SK-N-SH (cell line): Measurements from ENCODE around the gene PIGL. TPM values are rescaled to one million over a fixed set of nuclear protein-coding genes. Genes with fewer than 3 reads are reported as not detected.

Experiments
- CTCF ChIA-PET: fragments of 300-600, 350-600 bp; formaldehyde crosslinking; extraction: SDS; loops from one replicate; lab custom pipeline; 2021; lab: Yijun Ruan, JAX
- POLR2A ChIA-PET: fragments of 350-600 bp; sonication (Branson Sonifier 250); formaldehyde crosslinking; extraction: SDS; loops from one replicate; lab custom pipeline; 2020; ENCODE audit warnings: antibody characterized with exemption, inconsistent platforms; lab: Yijun Ruan, JAX
- DNase-seq: peaks from one replicate; pipeline ENCODE4 v3.0.0; 2012
- H2AFZ ChIP-seq: fragments of 200-600 bp; sonication (generic); 2 replicates; pipeline ENCODE4 v1.8.1; 2016; ENCODE audit warnings: antibody characterized with exemption, mild to moderate bottlenecking, low read depth
- H3F3A ChIP-seq: fragments of 200-600 bp; sonication (generic); replicated peaks from 2 replicates; pipeline ENCODE3; 2016; ENCODE audit warnings: antibody characterized with exemption, mild to moderate bottlenecking; ENCODE audit not compliant: insufficient read depth
- H3K27ac ChIP-seq, 2 experiments: fragments of 200-500 bp in 1 of 2; fragments of 200-600 bp in 1 of 2; sonication (Bioruptor generic) in 1 of 2; sonication (generic), shearing (Covaris generic) in 1 of 2; 2 replicates each; pipeline versions ENCODE4 v1.5.1 to v1.6.1; 2014 to 2016; ENCODE audit warnings: low read depth in 2 of 2, inconsistent platforms in 1 of 2, low read length in 1 of 2, mild to moderate bottlenecking in 1 of 2, mixed read lengths in 1 of 2
- H3K27me3 ChIP-seq: fragments of 200-600 bp; sonication (generic), shearing (Covaris generic); 2 replicates; pipeline ENCODE4 v1.6.1; 2016; ENCODE audit warnings: mixed run types; ENCODE audit not compliant: insufficient read depth
- H3K36me3 ChIP-seq, 2 experiments: fragments of 200-500 bp in 1 of 2; fragments of 200-600 bp in 1 of 2; sonication (Bioruptor generic) in 1 of 2; sonication (generic) in 1 of 2; replicated peaks in 1 of 2; 2 replicates each; pipeline versions ENCODE3 to v1.5.1; 2014 to 2016; ENCODE audit warnings: low read length in 1 of 2, mild to moderate bottlenecking in 1 of 2; ENCODE audit not compliant: insufficient read depth in 2 of 2, control insufficient read depth in 1 of 2
- H3K4me1 ChIP-seq, 2 experiments: fragments of 200-500 bp in 1 of 2; fragments of 200-600 bp in 1 of 2; sonication (Bioruptor generic) in 1 of 2; sonication (generic), shearing (Covaris generic) in 1 of 2; 2 replicates each; pipeline versions ENCODE4 v1.5.1 to v1.6.1; 2014 to 2016; ENCODE audit warnings: low read depth in 1 of 2, low read length in 1 of 2, mixed run types in 1 of 2; ENCODE audit not compliant: insufficient read depth in 2 of 2, control insufficient read depth in 1 of 2
- H3K4me2 ChIP-seq: fragments of 200-600 bp; sonication (generic), shearing (Covaris generic); 2 replicates; pipeline ENCODE4 v1.6.1; 2017; ENCODE audit warnings: mixed run types
- H3K4me3 ChIP-seq, 2 experiments: fragments of 200-500 bp in 1 of 2; fragments of 200-600 bp in 1 of 2; sonication (Bioruptor generic) in 1 of 2; sonication (generic), shearing (Covaris generic) in 1 of 2; 2 replicates each; pipeline versions ENCODE4 v1.5.1 to v1.8.1; 2014 to 2016; ENCODE audit warnings: low read depth in 2 of 2, inconsistent platforms in 1 of 2, low read length in 1 of 2, mild to moderate bottlenecking in 1 of 2, mixed read lengths in 1 of 2, moderate library complexity in 1 of 2
- H3K79me2 ChIP-seq: fragments of 200-600 bp; sonication (generic); 2 replicates; pipeline ENCODE4 v1.8.1; 2017; ENCODE audit warnings: mild to moderate bottlenecking; ENCODE audit not compliant: insufficient read depth
- H3K9ac ChIP-seq: fragments of 200-600 bp; sonication (generic); 2 replicates; pipeline ENCODE4 v1.6.1; 2017; ENCODE audit warnings: mixed run types
- H3K9me2 ChIP-seq: fragments of 200-600 bp; sonication (generic); 2 replicates; pipeline ENCODE4 v1.6.1; 2017; ENCODE audit warnings: mixed run types
- H3K9me3 ChIP-seq: fragments of 200-600 bp; sonication (generic); 2 replicates; pipeline ENCODE4 v1.6.1; 2017; ENCODE audit warnings: mixed run types, mild to moderate bottlenecking, moderate library complexity
- H4K20me1 ChIP-seq: fragments of 200-600 bp; sonication (generic); 2 replicates; pipeline ENCODE4 v1.6.1; 2017; ENCODE audit warnings: mild to moderate bottlenecking, mixed run types; ENCODE audit not compliant: insufficient read depth
- CTCF ChIP-seq: fragments of 200-600 bp; sonication (generic); IDR thresholded peaks from 2 replicates; pipeline ENCODE4 v1.6.1; 2017; ENCODE audit warnings: antibody characterized with exemption, mild to moderate bottlenecking, moderate library complexity
- EZH2phosphoT487 ChIP-seq: fragments of 200-600 bp; sonication (generic); IDR thresholded peaks from 2 replicates; pipeline ENCODE4 v1.6.1; 2017; ENCODE audit warnings: low read depth, mixed run types, mild to moderate bottlenecking, antibody characterized with exemption, moderate library complexity, borderline replicate concordance
- FOSL2 ChIP-seq: IDR thresholded peaks from 2 replicates; pipeline ENCODE4 v1.4.0; 2012; ENCODE audit warnings: low read depth, mild to moderate bottlenecking, moderate library complexity, borderline replicate concordance
- GABPA ChIP-seq: IDR thresholded peaks from 2 replicates; pipeline ENCODE4 v1.4.0; 2012; ENCODE audit warnings: low read depth, mild to moderate bottlenecking
- GATA2 ChIP-seq: sonication (generic); formaldehyde crosslinking; IDR thresholded peaks from 2 replicates; pipeline ENCODE4 v1.5.0; 2020; ENCODE audit warnings: mild to moderate bottlenecking, missing genetic modification reagents
- IRF3 ChIP-seq: fragments of 150-350 bp; IDR thresholded peaks from 2 replicates; pipeline ENCODE4 v1.6.1; 2016; ENCODE audit warnings: mild to moderate bottlenecking, low read depth, low read length
- NFIC ChIP-seq: IDR thresholded peaks from 2 replicates; pipeline ENCODE4 v1.4.0; 2012; ENCODE audit warnings: borderline replicate concordance
- NRF1 ChIP-seq: IDR thresholded peaks from 2 replicates; pipeline ENCODE4 v1.6.1; 2012; ENCODE audit warnings: low read depth, mild to moderate bottlenecking, low read length
- PBX3 ChIP-seq: IDR thresholded peaks from 2 replicates; pipeline ENCODE4; 2012
- REST ChIP-seq: IDR thresholded peaks from 2 replicates; pipeline ENCODE4 v1.6.1; 2012; ENCODE audit warnings: mild to moderate bottlenecking, low read depth, low read length, moderate library complexity
- TCF12 ChIP-seq: IDR thresholded peaks from 2 replicates; pipeline ENCODE4 v1.4.0; 2012
- TEAD4 ChIP-seq: IDR thresholded peaks from 2 replicates; pipeline ENCODE4 v1.4.0; 2012; ENCODE audit warnings: mild to moderate bottlenecking, borderline replicate concordance; ENCODE audit not compliant: insufficient read depth
- ZBTB33 ChIP-seq: IDR thresholded peaks from 2 replicates; pipeline ENCODE4 v1.4.0; 2012; ENCODE audit warnings: low read depth, borderline replicate concordance
- WGBS: methylation state at CpG from one replicate; pipeline ENCODE4 v1.1.6; 2017; ENCODE audit warnings: low lambda C conversion rate; 5-methylcytosine and 5-hydroxymethylcytosine counted together
- polyA plus RNA-seq, 3 experiments: library from polyadenylated mRNA; depleted of rRNA; stranded (reverse); fragments of >200 nt; gene quantifications; 2 replicates each; pipeline ENCODE4 v1.2.3, GENCODE V29; 2012
- TF ChIP-seq, protein P1 (sequence below): fragments of 150-350 bp; IDR thresholded peaks from 2 replicates; pipeline ENCODE4 v1.6.1; 2017; ENCODE audit warnings: antibody characterized with exemption, low read length, low read depth, borderline replicate concordance

PIGL gene
- polyA plus RNA-seq, 1 of the 3 experiments (the other 2 are of a cell fraction), result 34.0 TPM

GRCh38 chr17:16348586-16348985 lies 131.6 kb downstream of the PIGL start:
- ChIA-PET POLR2A (no interaction called here), CTCF (interaction anchor here (1.0 to 8.8 kb wide), 3 partner anchors 10 to 43 kb away, joined by 3 to 94 read pairs (median 5); no protein-coding TSS in a partner anchor)
- Histone ChIP-seq H3K4me3 (no peak overlapping the region), H3K27ac (no peak overlapping the region), H3K4me2 (no peak overlapping the region), H3F3A (peaks cover 34% of the 10 kb centered on the region), H3K9ac (no peak overlapping the region), H3K9me3 (no peaks in the 10 kb centered on the region), H4K20me1 (no peaks in the 10 kb centered on the region), H3K27me3 (no peaks in the 10 kb centered on the region), H3K36me3 (peaks cover 25 to 47% of the 10 kb centered on the region in 2 experiments), H3K4me1 (no peaks in the 10 kb centered on the region; a peak in 2 of 4 replicates), H3K79me2 (peaks cover 37% of the 10 kb centered on the region), H2AFZ (no peak overlapping the region), H3K9me2 (no peaks in the 10 kb centered on the region)
- TF ChIP-seq CTCF (no peak), ZBTB33 (no peak), NRF1 (no peak), REST (no peak), GATA2 (CRISPR knock-in tag) (no peak)
- 98% methylated on average over 5 of the region's 6 CpGs for whole genome bisulfite sequencing
- no peak for DNase-seq

- CTCF ChIA-PET, result interaction anchor here (1.0 to 8.8 kb wide), 3 partner anchors 11 to 44 kb away, joined by 3 to 94 read pairs (median 5); no protein-coding TSS in a partner anchor
- DNase-seq, result no peak
- Histone ChIP-seq H3K27ac (no peak overlapping the region), H3K79me2 (peaks cover 39% of the 10 kb centered on the region), H3K9me3 (no peaks in the 10 kb centered on the region), H2AFZ (no peak overlapping the region), H3K9ac (no peak overlapping the region), H3K4me2 (no peak overlapping the region), H3K4me3 (no peak overlapping the region), H3F3A (peaks cover 27% of the 10 kb centered on the region), H3K27me3 (no peaks in the 10 kb centered on the region), H3K9me2 (no peaks in the 10 kb centered on the region), H3K36me3 (peaks cover 21 to 40% of the 10 kb centered on the region in 2 experiments), H3K4me1 (no peaks in the 10 kb centered on the region; a peak in 2 of 4 replicates), H4K20me1 (no peaks in the 10 kb centered on the region)
- POLR2A ChIA-PET, result interaction anchor here (0.5 to 1.4 kb wide), 2 partner anchors 8 to 89 kb away, joined by 3 to 5 read pairs; no protein-coding TSS in a partner anchor
- WGBS, result 87% methylated on average over 3 of the region's 5 CpGs
- TF ChIP-seq IRF3, result no peak
- TF ChIP-seq TCF12, result no peak
- no peak for TF ChIP-seq FOSL2
- no peak for TF ChIP-seq PBX3
- TF ChIP-seq TEAD4, result no peak
- no peak for TF ChIP-seq NRF1
- TF ChIP-seq GABPA, result no peak
- no peak for TF ChIP-seq EZH2phosphoT487
- TF ChIP-seq NFIC, result no peak
- TF ChIP-seq, protein P1, sequence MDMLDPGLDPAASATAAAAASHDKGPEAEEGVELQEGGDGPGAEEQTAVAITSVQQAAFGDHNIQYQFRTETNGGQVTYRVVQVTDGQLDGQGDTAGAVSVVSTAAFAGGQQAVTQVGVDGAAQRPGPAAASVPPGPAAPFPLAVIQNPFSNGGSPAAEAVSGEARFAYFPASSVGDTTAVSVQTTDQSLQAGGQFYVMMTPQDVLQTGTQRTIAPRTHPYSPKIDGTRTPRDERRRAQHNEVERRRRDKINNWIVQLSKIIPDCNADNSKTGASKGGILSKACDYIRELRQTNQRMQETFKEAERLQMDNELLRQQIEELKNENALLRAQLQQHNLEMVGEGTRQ, result no peak
Observed at GRCh38 chr17:16349431-16349830, 132.4 kb downstream of the PIGL start.
